Globus pallidus (tissue), 1 donor: ENCODE data around the gene HYDIN.

ENCODE experiments used
- DNase-seq: peaks from one replicate; pipeline ENCODE4 v3.0.0-alpha.2; 2015; ENCODE audit warnings: low spot score

The HYDIN gene

DNA sequence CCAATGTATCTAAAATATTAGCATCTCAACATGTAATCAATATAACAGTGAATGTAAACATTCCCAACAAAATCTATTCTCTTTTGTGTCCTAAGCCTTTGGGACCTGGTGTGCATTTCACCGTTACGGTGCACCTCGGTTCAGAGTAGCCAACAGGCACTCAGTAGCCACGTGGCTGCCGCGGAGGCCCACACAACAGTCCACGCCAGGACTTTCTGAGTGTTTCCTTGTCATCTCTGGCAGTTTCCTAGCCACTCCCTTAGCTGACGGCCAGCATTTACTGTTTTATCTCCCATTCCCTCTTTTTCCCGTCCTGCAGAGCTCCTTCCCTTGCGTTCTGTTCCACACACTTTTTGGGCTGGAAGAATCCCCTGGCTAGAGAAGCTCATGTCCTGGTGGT is 465.9 kb downstream of the HYDIN start:
- DNase-seq, result no peak

- DNase-seq, result no peak
Measured at GRCh38 chr16:70760221-70760620, 470.3 kb downstream of the HYDIN start.

DNA sequence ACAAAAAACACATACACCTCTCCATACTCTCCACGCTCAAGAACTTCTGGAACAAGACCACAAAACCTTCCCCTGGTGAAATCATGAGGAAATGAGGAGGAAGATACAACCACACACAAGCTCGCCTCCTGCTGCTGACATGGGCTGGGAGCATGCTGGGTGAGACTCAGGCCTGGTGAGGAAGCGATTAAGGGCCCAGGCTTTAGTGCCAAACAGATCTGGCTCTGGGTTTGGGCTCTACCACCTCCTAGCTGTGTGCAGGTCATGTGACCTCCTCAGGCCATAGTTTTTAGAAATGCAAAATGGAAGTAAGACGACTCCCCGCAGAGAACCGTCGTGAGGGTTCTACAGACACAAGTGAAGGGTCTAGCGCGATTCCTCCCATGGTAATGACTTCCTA is 470.9 kb downstream of the HYDIN start:
- no peak for DNase-seq

DNA sequence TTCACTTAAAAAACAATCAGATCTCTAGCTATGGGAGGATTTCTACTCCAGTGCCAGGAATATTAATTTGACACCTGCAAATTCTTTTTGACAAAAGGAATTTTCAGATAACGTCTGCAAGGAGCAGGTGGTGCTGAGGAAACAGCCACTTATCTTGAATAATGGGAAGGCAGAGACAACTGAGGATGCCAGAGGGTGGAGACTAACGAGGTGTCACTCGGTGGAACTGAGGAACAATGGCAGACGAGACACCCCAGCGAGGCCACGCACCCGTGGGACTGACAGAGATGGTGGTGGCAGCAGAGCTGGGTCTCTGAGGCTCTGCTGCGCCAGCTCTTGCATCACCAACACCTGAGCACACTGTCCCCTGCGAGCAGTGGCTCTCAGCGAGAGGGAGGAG is 471.7 kb downstream of the HYDIN start:
- DNase-seq, result no peak
